HEK293 (cell line): ENCODE measurements around the gene FOXE3.

ENCODE experiments used
- PRDM1 ChIP-seq: fragments of 450-650 bp; formaldehyde crosslinking; IDR thresholded peaks from 2 replicates; pipeline ENCODE4; 2016; ENCODE audit warnings: missing biosample characterization, missing genetic modification characterization
- ZNF350 ChIP-seq: fragments of 450-650 bp; formaldehyde crosslinking; IDR thresholded peaks from 2 replicates; pipeline ENCODE4 v1.5.0; 2017; ENCODE audit warnings: missing biosample characterization, mild to moderate bottlenecking, missing genetic modification characterization
- ZNF416 ChIP-seq: fragments of 450-650 bp; formaldehyde crosslinking; IDR thresholded peaks from 2 replicates; pipeline ENCODE4 v1.5.1; 2016; ENCODE audit warnings: missing biosample characterization, missing genetic modification characterization
- ZNF777 ChIP-seq: fragments of 450-650 bp; formaldehyde crosslinking; IDR thresholded peaks from 2 replicates; pipeline ENCODE4 v1.5.1; 2017; ENCODE audit warnings: missing biosample characterization, missing genetic modification characterization, borderline replicate concordance
- TF ChIP-seq, protein P1 (sequence below): fragments of 450-650 bp; formaldehyde crosslinking; IDR thresholded peaks from 2 replicates; pipeline ENCODE4 v1.5.1; 2016; ENCODE audit warnings: missing biosample characterization, missing genetic modification characterization

DNA sequence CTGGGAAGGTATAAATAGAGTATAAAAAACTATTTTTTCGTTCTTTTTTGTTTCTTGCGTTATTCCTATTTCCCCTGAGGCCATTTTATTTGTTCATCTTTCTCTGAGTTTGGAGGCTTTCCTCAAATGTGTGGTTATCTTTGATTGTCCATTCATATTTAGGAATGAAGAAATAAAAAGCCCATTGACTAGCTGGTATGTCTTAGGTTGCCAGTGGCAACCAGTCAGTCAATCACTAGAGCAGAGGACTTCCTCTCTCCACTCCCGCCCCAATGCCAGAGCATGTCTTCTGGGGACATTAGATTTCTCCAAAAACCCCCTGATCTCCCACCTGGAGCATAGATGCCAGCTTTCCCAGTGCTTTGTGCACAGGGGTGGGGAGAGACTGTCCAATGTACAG, 20.7 kb upstream of the FOXE3 start:
- TF ChIP-seq ZNF416 (tag by site-specific recombination): no peak
- TF ChIP-seq PRDM1 (tag by site-specific recombination): no peak
- TF ChIP-seq, protein P1, sequence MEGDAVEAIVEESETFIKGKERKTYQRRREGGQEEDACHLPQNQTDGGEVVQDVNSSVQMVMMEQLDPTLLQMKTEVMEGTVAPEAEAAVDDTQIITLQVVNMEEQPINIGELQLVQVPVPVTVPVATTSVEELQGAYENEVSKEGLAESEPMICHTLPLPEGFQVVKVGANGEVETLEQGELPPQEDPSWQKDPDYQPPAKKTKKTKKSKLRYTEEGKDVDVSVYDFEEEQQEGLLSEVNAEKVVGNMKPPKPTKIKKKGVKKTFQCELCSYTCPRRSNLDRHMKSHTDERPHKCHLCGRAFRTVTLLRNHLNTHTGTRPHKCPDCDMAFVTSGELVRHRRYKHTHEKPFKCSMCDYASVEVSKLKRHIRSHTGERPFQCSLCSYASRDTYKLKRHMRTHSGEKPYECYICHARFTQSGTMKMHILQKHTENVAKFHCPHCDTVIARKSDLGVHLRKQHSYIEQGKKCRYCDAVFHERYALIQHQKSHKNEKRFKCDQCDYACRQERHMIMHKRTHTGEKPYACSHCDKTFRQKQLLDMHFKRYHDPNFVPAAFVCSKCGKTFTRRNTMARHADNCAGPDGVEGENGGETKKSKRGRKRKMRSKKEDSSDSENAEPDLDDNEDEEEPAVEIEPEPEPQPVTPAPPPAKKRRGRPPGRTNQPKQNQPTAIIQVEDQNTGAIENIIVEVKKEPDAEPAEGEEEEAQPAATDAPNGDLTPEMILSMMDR (tag by site-specific recombination): no peak
- TF ChIP-seq ZNF777: no peak
- TF ChIP-seq ZNF350 (tag by site-specific recombination): no peak
